ENCODE results near the gene ALKBH7. TPM values are rescaled to one million over a fixed set of nuclear protein-coding genes. Genes with fewer than 3 reads are reported as not detected.
A peak's percentile ranks its signal among the peaks of the same experiment; 100 is the strongest.

The ALKBH7 gene
- total and polyA plus RNA-seq, 2 of the 13 experiments (the other 11 are each of a cell fraction or from before 2014, with no cell fraction given): 29.6 to 45.9 TPM

- no peak for TF ChIP-seq KIAA2018 (CRISPR knock-in tag; IDR thresholded peaks at IDR 0.05; ENCODE audit: borderline replicate concordance)
- TF ChIP-seq ATM (IDR thresholded peaks at IDR 0.05; ENCODE audit: borderline replicate concordance): no peak
- TF ChIP-seq ZBTB7A (CRISPR knock-in tag; IDR thresholded peaks at IDR 0.05): peak; percentile 78
- TF ChIP-seq ZBED4 (CRISPR knock-in tag; IDR thresholded peaks at IDR 0.05; ENCODE audit: borderline replicate concordance): no peak
- TF ChIP-seq, protein P1, sequence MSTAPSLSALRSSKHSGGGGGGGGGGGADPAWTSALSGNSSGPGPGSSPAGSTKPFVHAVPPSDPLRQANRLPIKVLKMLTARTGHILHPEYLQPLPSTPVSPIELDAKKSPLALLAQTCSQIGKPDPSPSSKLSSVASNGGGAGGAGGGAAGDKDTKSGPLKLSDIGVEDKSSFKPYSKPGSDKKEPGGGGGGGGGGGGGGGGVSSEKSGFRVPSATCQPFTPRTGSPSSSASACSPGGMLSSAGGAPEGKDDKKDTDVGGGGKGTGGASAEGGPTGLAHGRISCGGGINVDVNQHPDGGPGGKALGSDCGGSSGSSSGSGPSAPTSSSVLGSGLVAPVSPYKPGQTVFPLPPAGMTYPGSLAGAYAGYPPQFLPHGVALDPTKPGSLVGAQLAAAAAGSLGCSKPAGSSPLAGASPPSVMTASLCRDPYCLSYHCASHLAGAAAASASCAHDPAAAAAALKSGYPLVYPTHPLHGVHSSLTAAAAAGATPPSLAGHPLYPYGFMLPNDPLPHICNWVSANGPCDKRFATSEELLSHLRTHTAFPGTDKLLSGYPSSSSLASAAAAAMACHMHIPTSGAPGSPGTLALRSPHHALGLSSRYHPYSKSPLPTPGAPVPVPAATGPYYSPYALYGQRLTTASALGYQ (CRISPR knock-in tag; IDR thresholded peaks at IDR 0.05): 0 out of 2 replicates have a peak, but pooled peaks have one; percentile 12
- TF ChIP-seq ESRRA (CRISPR knock-in tag; IDR thresholded peaks at IDR 0.05; ENCODE audit: low read depth): 0 out of 2 replicates have a peak, but pooled peaks have one; percentile 4
- TF ChIP-seq CSRNP1 (CRISPR knock-in tag; IDR thresholded peaks at IDR 0.05): peak; percentile 79; the same call in 1 of the 2 replicates
- no peak for TF ChIP-seq ZNF790 (CRISPR knock-in tag; IDR thresholded peaks at IDR 0.05; ENCODE audit: borderline replicate concordance)
- no peak for TF ChIP-seq GZF1 (CRISPR knock-in tag; IDR thresholded peaks at IDR 0.05)
- TF ChIP-seq, protein P2, sequence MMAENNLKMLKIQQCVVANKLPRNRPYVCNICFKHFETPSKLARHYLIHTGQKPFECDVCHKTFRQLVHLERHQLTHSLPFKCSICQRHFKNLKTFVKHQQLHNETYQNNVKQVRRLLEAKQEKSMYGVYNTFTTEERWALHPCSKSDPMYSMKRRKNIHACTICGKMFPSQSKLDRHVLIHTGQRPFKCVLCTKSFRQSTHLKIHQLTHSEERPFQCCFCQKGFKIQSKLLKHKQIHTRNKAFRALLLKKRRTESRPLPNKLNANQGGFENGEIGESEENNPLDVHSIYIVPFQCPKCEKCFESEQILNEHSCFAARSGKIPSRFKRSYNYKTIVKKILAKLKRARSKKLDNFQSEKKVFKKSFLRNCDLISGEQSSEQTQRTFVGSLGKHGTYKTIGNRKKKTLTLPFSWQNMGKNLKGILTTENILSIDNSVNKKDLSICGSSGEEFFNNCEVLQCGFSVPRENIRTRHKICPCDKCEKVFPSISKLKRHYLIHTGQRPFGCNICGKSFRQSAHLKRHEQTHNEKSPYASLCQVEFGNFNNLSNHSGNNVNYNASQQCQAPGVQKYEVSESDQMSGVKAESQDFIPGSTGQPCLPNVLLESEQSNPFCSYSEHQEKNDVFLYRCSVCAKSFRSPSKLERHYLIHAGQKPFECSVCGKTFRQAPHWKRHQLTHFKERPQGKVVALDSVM (CRISPR knock-in tag; IDR thresholded peaks at IDR 0.05): no peak
Observed at GRCh38 chr19:6372594-6373095, at the start of gene ALKBH7 (continued).
